DND-41 (cell line): ENCODE results near the gene SEMA5A.

ENCODE experiments used
- EZH2 ChIP-seq: IDR thresholded peaks from 3 replicates; pipeline ENCODE4 v1.6.1; 2012; ENCODE audit warnings: borderline replicate concordance, low read depth, mild to moderate bottlenecking, moderate library complexity, low read length, inconsistent platforms; ENCODE audit not compliant: severe bottlenecking
- TF ChIP-seq, protein P1 (sequence below): IDR thresholded peaks from 2 replicates; pipeline ENCODE4 v1.5.1; 2012; ENCODE audit warnings: borderline replicate concordance, low read length, moderate library complexity, mild to moderate bottlenecking; ENCODE audit not compliant: poor library complexity, severe bottlenecking; ENCODE audit errors: extremely low read depth

DNA sequence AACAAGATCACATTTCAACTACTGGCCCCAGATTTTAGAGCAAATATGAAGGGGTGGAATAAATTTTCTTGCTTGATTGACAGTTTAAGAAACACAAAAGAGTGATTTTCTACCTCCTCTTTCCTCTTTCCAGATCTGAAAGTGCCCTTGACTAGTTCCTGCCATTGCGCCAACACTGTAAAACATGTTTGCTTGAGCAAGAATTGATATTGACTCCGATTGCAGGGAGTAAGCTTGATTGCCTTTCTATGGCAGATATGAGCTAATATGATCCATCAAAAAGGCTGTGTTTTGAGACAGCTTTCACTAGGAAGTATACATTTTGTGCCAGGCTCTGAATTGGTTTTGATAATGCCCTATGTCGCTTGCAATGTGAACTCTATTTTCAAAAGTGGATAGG is 508.8 kb downstream of the SEMA5A start:
- TF ChIP-seq, protein P1, sequence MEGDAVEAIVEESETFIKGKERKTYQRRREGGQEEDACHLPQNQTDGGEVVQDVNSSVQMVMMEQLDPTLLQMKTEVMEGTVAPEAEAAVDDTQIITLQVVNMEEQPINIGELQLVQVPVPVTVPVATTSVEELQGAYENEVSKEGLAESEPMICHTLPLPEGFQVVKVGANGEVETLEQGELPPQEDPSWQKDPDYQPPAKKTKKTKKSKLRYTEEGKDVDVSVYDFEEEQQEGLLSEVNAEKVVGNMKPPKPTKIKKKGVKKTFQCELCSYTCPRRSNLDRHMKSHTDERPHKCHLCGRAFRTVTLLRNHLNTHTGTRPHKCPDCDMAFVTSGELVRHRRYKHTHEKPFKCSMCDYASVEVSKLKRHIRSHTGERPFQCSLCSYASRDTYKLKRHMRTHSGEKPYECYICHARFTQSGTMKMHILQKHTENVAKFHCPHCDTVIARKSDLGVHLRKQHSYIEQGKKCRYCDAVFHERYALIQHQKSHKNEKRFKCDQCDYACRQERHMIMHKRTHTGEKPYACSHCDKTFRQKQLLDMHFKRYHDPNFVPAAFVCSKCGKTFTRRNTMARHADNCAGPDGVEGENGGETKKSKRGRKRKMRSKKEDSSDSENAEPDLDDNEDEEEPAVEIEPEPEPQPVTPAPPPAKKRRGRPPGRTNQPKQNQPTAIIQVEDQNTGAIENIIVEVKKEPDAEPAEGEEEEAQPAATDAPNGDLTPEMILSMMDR: no peak
- TF ChIP-seq EZH2: no peak
